ENCODE measurements around the gene PARD3B. TPM values are rescaled to one million over a fixed set of nuclear protein-coding genes. Genes with fewer than 3 reads are reported as not detected.

The PARD3B gene
- total RNA-seq, 4 donors from 2014 or later: 32.6 to 65.7 (median 38.6) TPM

DNA sequence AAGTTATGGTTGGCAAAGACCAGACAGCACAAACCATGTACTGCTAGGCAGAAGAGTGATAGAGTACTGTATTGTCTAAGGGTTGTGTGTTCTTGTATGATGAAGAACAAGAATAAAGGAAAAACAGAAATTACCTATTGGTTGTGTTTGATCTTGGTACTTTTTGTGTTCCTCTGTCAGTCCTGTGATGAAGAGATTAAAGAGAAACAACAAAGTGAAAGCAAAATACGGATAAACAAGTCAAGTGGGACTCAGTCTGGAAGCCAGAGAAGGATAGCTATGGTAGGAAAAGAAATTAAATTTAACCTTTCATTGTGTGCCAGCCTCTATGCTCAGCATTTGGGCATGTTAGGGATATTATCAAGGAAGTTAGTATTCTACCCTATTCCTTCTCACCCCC lies 413.1 kb downstream of the PARD3B start:
- intact Hi-C loops (cut with DNase I; ENCODE audit: low total_unique reads): no loop called here
- Histone ChIP-seq H3K36me3 (no peaks in the 10 kb centered on the region), H3K4me1 (peaks cover 0 to 5% (median 0%) of the 10 kb centered on the region in 4 donors), H3K27ac (no peak overlapping the region), H3K27me3 (no peaks in the 10 kb centered on the region), H3K9me3 (no peaks in the 10 kb centered on the region), H3K4me3 (no peak overlapping the region)
- TF ChIP-seq POLR2AphosphoS5 (IDR thresholded peaks at IDR 0.05) (no peak), POLR2A (IDR thresholded peaks at IDR 0.05) (no peak), EP300 (IDR thresholded peaks at IDR 0.05; ENCODE audit: low read depth) (no peak)
- TF ChIP-seq, protein P1, sequence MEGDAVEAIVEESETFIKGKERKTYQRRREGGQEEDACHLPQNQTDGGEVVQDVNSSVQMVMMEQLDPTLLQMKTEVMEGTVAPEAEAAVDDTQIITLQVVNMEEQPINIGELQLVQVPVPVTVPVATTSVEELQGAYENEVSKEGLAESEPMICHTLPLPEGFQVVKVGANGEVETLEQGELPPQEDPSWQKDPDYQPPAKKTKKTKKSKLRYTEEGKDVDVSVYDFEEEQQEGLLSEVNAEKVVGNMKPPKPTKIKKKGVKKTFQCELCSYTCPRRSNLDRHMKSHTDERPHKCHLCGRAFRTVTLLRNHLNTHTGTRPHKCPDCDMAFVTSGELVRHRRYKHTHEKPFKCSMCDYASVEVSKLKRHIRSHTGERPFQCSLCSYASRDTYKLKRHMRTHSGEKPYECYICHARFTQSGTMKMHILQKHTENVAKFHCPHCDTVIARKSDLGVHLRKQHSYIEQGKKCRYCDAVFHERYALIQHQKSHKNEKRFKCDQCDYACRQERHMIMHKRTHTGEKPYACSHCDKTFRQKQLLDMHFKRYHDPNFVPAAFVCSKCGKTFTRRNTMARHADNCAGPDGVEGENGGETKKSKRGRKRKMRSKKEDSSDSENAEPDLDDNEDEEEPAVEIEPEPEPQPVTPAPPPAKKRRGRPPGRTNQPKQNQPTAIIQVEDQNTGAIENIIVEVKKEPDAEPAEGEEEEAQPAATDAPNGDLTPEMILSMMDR (IDR thresholded peaks at IDR 0.05): no peak
- 50 to 57% methylated on average over 1 of the region's 1 CpG for WGBS, 2 donors (ENCODE audit: low coverage in 1 of 2)
- in situ Hi-C loops (cut with MboI; ENCODE audit: low pct_ligation_motif_present in 1 of 4, low pct_unique_long_range_greater_than_20kb in 1 of 4, low sequenced_read_pairs in 3 of 4): no loop called here
- DNase-seq: no peak

DNA sequence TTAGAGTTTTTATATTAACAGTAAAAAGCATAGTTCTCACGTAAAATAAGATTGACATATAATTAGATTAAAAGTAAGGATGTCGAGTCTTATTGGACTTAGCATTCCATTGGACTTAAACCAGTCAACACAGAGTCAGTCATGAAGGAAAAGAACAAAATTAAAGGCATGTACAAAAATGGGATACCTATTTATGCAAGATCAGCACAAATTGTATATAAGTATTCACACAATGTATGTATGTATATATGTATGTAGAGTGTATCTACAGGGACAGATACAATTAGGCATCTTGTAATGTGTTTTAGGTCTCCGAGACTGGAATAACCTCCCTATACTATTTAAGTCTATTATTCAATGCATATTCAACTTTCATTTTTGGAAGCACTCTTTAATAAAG lies 419.1 kb downstream of the PARD3B start:
- WGBS, 2 donors (ENCODE audit: low coverage in 1 of 2): 94 to 97% methylated on average over 3 of the region's 3 CpGs
- H3K4me1 ChIP-seq: no peaks in the 10 kb centered on the region
- H3K9me3 ChIP-seq: no peaks in the 10 kb centered on the region
- H3K27ac ChIP-seq: no peak overlapping the region
- H3K36me3 ChIP-seq: no peaks in the 10 kb centered on the region
- in situ Hi-C loops (cut with MboI; ENCODE audit: low pct_ligation_motif_present in 1 of 4, low pct_unique_long_range_greater_than_20kb in 1 of 4, low sequenced_read_pairs in 3 of 4): no loop called here
- no peak for DNase-seq
- no peak for TF ChIP-seq POLR2A (IDR thresholded peaks at IDR 0.05)
- TF ChIP-seq POLR2AphosphoS5 (IDR thresholded peaks at IDR 0.05): no peak
- TF ChIP-seq, protein P1 (IDR thresholded peaks at IDR 0.05): no peak
- TF ChIP-seq EP300 (IDR thresholded peaks at IDR 0.05; ENCODE audit: low read depth): no peak
- H3K27me3 ChIP-seq: no peaks in the 10 kb centered on the region
- H3K4me3 ChIP-seq: no peak overlapping the region
- intact Hi-C loops (cut with DNase I; ENCODE audit: low total_unique reads): no loop called here

DNA sequence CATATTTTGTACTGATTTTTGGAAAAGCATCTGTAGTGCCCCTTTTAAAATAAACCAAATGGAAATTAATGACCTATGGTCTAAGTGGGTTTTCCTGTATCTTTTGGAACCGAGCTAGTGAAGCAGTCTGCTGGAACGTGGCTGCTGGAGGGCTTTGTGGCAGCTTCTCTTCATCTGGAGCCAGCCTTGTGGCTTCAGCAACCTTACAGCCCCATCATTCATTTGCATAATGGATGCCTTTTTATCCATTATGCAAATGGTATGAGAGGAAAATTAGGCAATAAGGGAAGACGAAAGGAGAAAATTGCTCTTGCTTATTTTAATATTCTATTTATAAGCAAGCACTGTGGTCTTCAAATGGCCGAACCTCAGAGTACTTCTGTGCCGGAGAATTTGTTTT lies 421.0 kb downstream of the PARD3B start:
- Histone ChIP-seq H3K4me1 (no peaks in the 10 kb centered on the region), H3K27me3 (no peaks in the 10 kb centered on the region), H3K36me3 (no peaks in the 10 kb centered on the region), H3K4me3 (no peak overlapping the region), H3K27ac (no peak overlapping the region), H3K9me3 (no peaks in the 10 kb centered on the region)
- in situ Hi-C loops (cut with MboI; ENCODE audit: low pct_ligation_motif_present in 1 of 4, low pct_unique_long_range_greater_than_20kb in 1 of 4, low sequenced_read_pairs in 3 of 4): no loop called here
- DNase-seq: no peak
- TF ChIP-seq, protein P1 (IDR thresholded peaks at IDR 0.05): no peak
- TF ChIP-seq POLR2A (IDR thresholded peaks at IDR 0.05) (no peak), POLR2AphosphoS5 (IDR thresholded peaks at IDR 0.05) (no peak), EP300 (IDR thresholded peaks at IDR 0.05; ENCODE audit: low read depth) (no peak)
- 71 to 79% methylated on average over 5 of the region's 5 CpGs for whole genome bisulfite sequencing, 2 donors (ENCODE audit: low coverage in 1 of 2)
- intact Hi-C loops (cut with DNase I; ENCODE audit: low total_unique reads): no loop called here

DNA sequence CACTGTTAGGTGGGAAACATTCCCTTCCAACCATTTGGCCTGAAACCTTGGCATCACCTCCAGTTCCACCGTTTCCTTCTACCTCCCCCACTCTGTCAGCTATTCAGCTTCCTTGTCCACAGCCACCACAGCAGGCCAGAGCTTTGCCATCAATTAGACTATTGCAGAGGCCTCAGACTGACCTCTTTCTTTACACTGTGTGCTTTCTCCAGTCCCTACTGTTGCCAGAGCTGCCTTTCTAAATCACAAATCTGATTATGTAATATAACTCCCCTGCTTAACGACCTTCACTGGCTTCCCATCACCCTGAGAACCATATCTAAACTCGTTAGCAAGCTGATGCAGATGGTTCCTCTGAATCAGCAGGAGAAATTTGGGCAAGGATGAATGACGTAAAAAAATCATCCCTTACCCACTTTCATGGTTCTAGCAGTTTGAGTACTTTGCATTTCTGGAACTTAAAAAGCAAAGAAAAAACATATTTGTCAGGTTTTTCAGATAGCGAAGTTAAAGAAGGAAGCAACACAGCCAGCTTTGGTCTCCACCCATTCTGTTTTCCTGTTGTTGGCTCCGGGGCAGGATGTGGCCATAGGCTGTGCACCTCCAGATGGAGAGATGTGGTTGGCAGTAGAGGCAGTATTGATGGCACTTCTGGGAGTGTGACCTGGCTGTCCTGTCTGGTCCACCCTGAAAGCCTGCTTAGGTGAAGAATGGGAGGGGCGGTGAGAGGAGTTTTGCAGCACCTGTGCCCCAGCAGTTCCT lies 422.1 kb downstream of the PARD3B start:
- in situ Hi-C loops (cut with MboI; ENCODE audit: low pct_ligation_motif_present in 1 of 4, low pct_unique_long_range_greater_than_20kb in 1 of 4, low sequenced_read_pairs in 3 of 4) (no loop called here), intact Hi-C loops (cut with DNase I; ENCODE audit: low total_unique reads) (no loop called here)
- H3K9me3 ChIP-seq: no peaks in the 10 kb centered on the region
- no peak overlapping the region for H3K4me3 ChIP-seq
- TF ChIP-seq, protein P1 (IDR thresholded peaks at IDR 0.05): no peak
- TF ChIP-seq POLR2A (IDR thresholded peaks at IDR 0.05): no peak
- no peaks in the 10 kb centered on the region for H3K27me3 ChIP-seq
- no peak for DNase-seq
- no peaks in the 10 kb centered on the region for H3K36me3 ChIP-seq
- H3K27ac ChIP-seq: no peak overlapping the region
- peaks cover 0 to 1% (median 0%) of the 10 kb centered on the region in 4 donors for H3K4me1 ChIP-seq
- 62 to 67% methylated on average over 5 to 7 of the region's 7 CpGs for WGBS, 2 donors (ENCODE audit: low coverage in 1 of 2)

Data from transverse colon (tissue), 4 donors.